Middle frontal gyrus (tissue), 1 donor: Measurements from ENCODE around the gene NAT9.

ENCODE experiments used
- DNase-seq: peaks from one replicate; pipeline ENCODE4 v3.0.0-alpha.2; 2015; ENCODE audit warnings: low spot score; ENCODE audit errors: extremely low spot score

Gene NAT9

DNA sequence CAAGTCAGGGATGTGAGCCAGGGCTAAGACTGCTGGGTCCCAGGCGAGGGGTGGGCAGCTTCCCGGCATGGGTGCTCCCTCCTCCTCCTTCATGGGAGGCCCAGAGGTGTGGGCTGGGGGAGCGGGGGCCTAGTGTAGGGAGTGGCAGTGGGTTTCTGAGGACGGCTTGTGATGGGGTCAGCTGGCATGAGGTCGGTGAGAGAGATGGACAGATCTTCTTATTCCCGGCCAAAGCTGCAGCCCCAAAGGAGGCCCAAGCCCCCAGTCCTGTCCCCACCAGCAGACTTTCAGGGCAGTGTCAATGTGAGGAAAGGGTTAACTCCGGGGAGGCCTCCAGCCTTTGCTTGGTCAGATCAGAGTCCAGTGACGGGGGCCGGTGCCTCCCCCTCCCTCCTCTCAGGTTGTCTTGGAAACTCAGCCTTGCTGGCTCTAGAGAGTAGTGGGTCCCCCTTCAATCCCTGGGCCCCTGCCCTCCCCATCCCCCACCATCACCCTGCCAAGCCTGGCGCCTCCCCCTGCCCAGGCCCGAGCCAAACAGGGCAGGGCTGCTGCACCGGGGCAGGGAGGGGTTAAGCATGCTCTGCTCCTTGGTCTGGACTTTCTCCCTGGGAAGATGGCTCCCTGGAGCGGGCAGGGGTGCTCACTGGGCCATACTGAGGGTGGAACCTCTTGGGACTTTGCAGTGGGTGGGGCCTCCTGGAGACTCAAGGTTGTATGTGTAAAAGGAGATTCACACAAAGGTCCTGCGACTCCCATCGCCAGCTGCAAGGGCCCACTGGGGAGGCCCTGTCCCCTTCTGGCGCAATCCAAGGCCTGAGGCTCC is 12.4 kb downstream of the NAT9 start:
- no peak for DNase-seq

DNA sequence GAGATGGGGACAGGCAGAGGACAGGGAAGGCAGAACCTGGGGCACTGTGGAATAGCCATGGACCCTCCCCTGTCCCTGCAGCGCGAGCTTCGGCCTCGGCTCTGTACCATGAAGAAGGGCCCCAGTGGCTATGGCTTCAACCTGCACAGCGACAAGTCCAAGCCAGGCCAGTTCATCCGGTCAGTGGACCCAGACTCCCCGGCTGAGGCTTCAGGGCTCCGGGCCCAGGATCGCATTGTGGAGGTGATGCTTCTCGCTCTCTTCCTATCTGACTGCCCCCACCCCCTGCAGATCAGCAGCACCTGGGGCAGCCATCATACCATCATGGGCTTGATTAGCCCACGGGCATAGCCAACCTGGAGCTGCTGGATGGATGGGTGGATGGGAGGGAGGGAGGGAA is 14.2 kb downstream of the NAT9 start:
- no peak for DNase-seq

DNA sequence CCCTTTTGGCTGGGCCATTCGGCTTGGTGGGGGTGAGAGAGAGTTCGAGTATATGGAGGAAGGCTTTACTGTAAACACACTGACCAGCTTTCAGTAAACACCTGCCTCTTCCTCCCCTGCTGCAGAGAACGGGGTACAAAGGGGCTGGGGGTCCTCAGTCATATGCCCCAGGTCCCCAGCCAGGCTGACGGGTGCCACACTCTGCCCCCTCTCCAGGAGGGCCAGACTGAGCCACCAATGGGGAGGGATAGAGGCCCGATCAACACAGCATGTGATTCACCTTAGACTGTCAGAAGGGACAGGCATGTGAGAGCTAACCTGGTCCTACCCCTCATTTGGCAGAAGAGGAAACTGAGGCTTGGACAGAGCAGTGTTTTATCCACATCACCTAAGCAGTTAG is 14.7 kb downstream of the NAT9 start:
- DNase-seq: no peak

DNA sequence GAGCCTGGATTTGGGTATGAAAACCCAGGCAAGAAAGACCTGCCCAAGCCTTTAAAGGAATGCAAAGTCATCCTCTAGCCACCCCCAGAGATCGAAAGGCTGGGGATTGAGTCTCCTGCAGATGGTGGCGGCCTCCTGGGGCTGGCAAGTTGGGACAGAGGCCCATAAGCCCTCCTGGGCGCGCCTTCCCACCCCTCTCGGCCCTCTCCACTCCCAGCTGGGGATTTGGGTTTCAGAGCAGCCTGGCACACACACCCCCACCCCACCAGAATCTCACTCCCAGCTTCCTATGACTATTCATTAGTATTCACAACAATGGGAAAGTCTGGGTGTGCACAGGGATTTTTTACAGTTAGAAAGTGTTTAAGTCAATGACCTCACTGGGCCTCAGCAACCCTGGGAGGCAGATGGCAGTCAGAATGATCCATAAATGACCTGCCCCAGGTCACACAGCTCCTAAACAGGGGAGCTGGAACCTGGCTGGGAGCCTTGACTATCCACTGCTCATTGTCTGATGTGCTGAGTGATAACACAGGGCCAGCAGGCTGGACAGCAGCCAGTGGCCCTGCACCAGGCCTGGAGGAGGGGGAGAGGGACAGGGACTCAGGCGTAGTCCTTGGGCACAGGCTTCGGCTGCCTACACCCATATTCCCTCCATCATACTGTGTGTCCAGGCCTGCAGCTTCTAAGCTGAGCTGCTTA is 15.6 kb downstream of the NAT9 start:
- DNase-seq: no peak

DNA sequence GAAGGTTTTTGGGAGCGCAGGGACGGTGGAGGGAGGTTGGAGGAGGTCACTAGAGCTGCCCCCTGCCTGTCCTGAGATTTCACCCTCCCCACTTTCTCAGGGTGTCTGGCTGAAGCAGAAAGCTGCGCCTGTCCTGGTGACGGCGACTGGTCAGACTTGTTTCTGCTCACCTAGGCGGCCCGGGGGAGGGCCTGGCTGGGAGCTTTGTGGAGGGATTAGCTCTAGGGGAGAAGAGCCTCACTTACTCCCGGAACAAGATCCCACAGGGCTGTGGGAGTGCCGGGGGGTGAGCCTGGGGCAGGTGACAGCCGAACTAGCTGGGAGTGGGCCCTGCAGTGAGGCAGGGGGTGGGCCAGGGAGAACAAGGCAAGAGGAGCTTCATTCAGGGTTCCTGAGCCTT is 16.2 kb downstream of the NAT9 start:
- DNase-seq: no peak

DNA sequence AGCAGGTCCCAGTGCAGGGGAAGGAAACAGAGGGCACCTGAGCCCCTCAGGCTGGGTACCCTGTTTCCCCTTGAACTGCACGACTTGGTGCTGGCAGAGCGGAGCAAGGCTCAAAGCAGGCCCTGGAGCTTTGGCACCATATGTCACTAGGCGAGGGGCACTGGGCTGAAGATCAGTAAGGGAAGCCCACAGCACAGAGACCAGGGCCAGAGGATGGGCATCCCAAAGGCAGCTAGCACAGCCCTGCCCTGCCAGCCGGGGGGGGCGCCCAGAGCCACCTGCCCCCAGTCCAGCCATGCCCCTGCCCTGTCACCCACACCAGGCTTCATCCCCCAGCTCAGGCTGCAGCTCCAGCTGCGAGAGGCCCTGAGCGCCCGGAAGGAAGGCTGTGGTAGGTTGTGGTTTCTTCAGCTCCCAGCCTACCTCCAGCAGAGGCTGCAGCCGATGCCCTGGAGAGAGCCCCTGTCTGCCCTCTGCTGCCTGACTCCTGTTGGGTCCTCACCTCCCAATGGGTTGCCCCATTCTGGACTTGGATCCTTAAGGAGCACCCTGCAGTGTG is 16.8 kb downstream of the NAT9 start:
- DNase-seq: no peak

DNA sequence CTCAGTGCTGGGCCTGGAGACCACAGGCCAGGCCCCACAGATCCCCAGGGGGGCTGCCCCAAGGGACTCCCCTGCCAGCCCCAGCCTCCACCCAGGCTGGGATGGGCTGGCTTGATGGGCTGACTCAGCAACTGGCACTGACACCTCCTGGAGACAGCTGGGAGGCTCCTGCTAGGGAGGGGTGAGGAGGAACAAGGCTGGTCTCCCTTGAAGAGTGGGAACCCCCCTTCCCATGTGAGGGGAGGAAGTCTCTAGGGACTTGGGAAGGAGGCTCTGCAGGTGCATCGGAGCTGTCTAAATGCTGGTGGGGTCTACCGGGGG is 17.3 kb downstream of the NAT9 start:
- DNase-seq: no peak

DNA sequence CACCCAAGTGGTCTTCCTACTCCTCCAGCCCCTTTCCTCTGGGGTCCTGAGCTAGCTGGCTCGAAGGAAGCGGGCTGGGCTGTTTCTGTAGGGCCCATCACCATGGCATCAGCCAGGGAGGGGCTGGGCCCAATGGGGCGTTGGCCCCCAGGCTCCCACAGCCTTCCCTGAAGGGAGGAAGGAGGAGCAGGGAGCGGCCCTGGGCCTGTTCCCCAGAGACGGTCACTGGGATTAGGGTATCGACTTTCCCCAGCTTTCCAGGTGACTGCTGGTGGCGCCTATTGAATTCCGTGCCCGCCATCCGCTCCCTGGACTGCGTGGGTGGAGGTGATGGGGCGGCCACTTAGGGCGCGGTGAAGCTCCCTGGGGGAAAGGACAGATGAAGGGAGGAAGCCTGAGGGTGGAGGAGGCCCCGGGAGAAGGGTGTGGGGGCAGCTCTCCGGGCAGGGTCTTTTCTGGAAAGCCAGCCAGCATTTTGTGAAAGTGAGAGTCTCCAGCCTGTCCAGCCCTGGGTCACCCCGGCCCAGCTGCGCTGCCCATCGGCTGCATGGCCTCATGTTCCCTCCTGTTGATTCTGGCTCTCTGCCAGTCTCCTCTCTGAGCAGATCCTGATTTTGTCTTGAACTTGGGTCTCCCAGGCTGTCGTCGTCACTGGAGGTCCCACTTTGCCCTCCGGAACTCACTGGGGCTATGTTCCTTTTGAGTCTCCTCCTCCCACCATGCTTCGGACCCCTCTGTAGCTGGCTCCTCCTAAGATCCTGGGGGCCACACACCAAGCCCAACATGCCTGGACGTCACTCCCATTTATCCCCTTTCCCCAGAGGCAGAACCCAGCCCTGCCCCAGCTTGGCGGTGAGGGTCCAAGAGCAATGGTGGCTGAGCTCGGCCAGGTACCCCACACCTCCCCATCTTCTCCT is 18.0 kb downstream of the NAT9 start:
- no peak for DNase-seq

DNA sequence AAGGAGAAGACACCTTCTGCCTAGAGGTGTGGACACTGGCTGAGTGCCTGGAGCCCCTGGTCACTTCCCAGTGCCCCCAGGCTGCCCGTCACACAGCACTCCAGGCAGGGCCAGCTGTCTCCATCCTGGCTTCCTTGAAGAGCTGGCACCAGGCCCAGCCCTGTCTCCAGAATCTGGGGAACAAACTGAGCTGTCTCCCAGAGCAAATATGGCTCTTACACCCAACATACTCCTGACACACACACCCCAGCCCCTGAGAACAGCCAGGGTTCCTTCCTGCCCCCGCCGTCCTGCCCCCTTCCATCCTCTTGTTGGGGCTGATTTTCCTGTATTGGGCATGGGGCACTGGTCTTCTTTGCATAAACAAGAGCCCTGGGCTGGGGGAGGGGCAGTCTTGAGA is 18.6 kb downstream of the NAT9 start:
- DNase-seq: no peak

DNA sequence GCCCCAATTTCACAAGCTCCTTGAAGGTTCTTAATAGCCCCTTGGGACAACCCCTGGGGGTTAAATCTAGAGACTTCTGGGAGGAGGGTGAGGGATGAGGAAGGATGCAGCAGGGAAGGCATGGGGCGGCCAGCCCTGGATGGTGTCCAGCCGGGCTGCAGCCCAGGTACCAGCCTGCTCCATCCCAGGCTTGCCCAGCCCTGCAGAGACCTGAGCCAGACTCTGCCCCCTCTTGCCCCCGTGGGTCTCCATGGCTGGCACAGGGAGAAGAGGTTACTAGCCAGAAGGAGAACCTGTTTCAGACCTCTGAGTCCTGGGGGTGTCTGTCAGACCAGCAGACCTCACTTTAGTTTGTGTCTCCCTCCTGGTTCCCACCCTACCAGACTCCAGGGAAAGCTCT is 19.3 kb downstream of the NAT9 start:
- DNase-seq: no peak

DNA sequence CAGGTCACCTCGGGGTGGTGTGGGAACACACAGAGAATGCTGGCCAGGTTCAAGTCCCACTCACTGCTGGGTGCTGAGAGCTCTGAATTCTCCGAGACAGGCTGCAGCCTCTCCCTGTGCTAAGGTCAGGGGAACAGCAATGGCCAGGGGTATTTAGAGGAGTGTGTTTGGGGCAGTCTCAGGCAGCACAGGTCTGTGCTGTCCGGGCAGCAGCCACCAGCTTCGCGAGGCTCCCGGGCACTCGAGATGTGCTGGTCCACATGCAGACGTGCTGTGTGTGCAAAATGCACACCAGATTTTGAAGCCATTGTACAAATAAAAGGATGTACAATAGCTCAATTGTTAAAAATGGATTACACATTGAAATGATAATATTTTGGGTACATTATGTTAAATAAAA is 20.6 kb downstream of the NAT9 start:
- no peak for DNase-seq

DNA sequence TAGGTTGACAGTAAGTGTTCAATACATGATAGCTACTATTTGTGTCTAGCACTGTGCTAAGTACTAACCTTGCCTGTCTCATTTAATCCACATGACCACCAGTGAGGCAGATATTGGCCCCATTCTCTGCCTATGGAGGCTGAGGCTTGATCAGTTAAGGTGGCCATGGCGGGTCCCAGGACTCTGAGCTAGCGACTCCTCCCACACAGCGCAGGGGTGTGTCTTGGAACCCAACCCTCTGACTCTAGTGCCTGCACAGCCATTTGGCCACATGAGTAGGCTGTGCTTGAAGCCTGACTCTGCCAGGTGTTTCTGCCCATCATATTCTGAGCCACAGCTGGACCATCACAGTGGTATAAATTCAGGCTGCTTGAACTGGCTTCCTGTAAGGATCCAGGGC is 21.3 kb downstream of the NAT9 start:
- no peak for DNase-seq

DNA sequence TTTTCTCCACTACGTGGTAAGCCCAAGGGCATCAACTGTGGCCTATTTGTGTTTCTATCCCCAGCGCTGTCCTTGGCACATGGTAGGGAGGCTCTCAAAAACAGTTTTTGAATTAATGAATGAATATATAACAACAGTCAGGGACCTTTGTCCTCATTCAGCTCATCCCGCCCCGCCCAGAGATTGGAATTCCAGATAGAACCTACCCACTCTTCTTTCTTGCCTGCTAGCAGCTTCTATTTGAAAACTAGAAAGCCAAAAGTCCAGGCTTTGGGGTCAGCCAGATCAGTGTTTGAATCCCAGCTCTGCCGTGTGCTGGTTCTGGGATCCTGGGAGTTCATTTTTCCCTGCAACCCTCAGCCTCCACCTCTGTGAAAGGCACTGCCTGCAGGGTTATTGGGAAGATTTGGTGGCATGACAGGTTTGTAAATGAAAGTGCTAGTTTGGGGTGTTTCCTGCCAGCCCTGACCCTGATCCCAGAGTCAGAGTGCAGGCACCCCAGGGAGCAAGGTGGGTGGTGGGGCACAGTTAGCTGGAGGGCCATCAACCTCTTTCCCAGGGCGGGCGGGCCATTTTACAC is 23.2 kb downstream of the NAT9 start:
- DNase-seq: no peak

DNA sequence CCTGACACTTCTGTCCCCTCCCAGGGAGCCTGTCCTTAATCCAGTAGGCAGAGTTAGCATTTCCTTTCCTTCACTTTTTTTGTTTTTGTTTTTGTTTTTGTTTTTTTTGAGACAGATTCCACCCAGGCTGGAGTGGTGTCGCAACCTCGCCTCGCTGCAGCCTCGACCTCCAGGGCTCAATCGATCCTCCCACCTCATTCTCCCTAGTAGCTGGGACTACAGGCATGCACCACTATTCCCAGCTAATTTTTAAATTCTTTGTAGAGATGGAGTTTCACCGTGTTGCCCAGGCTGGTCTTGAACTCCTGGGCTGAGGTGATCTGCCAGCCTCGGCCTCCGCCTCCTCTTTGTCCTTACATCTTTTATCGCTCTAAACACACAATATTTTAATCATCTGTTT is 23.7 kb downstream of the NAT9 start:
- DNase-seq: no peak

DNA sequence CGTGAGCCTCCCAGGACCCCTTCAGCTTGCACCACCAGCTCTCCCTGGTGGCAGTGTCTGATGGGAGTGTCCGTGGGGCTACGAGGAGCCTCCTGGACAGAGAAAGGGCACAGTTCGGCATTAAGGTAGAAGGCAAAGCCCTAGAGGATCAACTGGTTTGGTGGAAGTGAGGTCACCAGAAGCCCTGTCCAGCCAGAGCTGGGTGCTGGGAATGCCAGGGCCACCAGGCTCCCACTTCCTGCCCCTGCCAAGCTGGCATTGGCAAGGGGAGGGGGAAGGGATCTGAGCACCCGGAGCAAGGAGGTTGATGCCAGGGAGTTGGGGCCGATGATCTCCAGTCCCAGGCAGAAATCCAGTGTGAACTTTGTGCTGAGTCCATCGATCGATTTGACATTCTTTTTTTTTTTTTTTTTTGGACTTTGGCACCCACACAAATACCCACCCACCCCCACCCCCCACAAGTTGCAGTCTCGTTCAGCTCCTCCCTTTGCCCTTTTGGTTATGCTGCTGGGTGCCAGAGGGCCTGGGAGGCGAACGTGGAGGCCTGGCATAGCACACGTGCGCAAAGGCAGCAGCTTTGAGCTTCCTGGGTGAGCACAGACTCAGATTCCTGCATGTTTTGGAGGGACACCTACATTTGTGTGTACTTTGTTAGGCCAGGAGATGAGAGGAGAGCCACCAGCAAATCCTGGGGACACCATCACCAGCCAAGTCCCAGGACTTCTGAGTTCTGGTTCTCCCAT is 25.6 kb downstream of the NAT9 start:
- DNase-seq: no peak

DNA sequence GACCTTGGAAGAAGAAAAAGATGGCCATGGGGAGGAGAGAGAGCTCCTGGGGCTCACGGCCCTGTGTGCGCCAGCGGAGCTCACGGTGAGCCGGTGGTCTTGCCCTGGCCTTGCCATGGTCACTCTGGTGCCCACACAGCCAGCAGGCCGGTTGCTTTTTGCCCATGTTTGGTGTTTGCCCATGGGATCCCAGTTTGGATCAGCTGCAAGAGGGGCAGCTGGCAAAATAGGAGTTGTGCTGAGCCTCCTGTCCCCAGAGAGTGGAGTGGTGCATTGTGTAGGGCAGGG is 26.2 kb downstream of the NAT9 start:
- DNase-seq: no peak

DNA sequence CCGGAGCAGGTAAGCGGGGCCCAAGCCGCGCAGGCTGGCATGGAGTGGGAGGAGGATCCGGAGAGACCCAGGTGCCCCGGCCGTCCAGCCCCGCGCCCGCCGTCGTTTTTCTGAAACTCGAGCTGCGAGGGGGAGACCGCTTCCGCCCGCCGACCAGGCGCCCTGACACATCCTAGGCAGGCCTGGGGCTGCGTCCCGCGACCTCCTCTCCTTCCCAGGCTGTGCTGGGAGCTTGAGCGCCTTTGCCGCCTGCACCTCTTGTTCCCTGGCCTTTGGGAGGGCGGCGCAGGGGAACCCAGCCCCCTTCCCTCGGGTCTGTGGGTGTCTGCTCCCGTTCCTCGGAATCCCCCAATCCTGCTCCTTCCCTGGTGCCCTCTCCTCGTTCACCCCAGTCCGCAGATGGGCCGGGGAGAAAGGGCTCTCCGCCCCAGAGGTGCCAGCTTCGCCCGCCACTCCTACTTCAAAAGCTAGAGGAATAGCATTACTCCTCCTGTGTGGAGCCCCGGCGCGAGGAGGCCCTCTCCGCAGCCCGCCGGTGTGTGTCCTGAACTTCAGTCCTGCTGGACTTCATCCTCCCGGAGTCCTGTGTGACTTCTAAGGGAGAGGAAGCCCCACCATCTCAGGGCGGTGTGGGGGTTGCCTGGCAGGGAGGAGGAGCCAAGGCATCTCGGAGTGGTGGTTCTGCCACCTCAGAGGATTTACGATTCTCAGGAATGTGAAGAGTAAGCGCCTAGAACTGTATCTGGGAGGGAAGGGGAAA is 26.7 kb downstream of the NAT9 start:
- no peak for DNase-seq

DNA sequence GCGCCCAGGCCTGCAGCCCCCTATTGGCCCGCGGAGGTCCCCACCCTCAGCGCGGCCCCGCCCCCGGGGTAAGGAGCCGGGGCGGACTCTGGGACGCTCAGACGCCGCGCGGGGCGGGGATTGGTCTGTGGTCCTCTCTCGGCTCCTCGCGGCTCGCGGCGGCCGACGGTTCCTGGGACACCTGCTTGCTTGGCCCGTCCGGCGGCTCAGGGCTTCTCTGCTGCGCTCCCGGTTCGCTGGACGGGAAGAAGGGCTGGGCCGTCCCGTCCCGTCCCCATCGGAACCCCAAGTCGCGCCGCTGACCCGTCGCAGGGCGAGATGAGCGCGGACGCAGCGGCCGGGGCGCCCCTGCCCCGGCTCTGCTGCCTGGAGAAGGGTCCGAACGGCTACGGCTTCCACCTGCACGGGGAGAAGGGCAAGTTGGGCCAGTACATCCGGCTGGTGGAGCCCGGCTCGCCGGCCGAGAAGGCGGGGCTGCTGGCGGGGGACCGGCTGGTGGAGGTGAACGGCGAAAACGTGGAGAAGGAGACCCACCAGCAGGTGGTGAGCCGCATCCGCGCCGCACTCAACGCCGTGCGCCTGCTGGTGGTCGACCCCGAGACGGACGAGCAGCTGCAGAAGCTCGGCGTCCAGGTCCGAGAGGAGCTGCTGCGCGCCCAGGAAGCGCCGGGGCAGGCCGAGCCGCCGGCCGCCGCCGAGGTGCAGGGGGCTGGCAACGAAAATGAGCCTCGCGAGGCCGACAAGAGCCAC is 27.4 kb downstream of the NAT9 start, which contains the start of gene NHERF1:
Gene NHERF1 (plus strand): TSS at position 100 of the 750 bp plus-strand sequence. CDS start 219 bp downstream, at position 319.
- DNase-seq: peak; percentile 76

DNA sequence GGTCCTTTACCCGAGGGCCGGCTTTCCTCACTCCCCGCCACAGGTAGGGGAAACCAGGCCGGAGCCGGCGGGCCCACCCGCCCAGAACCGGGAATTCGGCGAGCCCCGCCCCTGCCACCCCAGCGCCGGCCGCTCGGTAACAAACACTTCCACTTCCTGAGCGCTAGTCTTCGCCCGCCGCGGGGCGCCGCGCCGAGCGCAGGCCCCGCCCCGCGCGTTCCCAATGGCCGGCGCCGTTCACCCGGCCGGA is 27.9 kb downstream of the NAT9 start:
- no peak for DNase-seq

DNA sequence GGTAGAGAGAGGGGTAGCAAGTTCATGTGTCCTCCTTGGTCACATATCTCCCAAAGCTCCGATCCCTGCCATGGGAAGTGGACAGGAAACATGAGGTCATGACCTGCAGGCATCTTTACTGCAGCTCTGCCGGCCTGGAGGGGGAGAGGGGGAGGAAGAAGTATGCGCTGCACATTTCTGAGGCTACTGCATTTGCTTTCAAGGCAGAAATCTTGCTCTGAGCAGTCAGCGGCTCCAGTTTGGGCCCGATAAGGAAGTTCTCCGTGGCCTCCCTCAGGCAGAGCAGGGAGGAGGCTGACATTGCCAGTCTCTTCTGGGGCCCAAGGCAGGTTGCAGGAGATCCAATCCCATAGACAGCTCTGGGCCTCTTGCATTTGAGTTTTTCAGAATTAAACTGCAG is 29.2 kb downstream of the NAT9 start:
- no peak for DNase-seq
